ENCODE measurements around the gene NDUFB3.
"Not testable (repeated sequence)": the region's sequence is repeated elsewhere in the genome, so short reads cannot be mapped to it uniquely, and the experiment has no call there.

Gene NDUFB3

GRCh38 chr2:201040867-201041628 is 30.8 kb upstream of the NDUFB3 start:
- no peaks in the 10 kb centered on the region for H3K9me3 ChIP-seq (ENCODE audit: severe bottlenecking)
- H3K4me3 ChIP-seq (ENCODE audit: severe bottlenecking), result no peak overlapping the region
- DNase-seq (ENCODE audit: low spot score) (no peak), ATAC-seq (ENCODE audit: low read depth) (no peak)
- no peak overlapping the region for H3K27ac ChIP-seq (ENCODE audit: poor library complexity, severe bottlenecking)
- peaks cover 12% of the 10 kb centered on the region for H3K36me3 ChIP-seq (ENCODE audit: low read depth)
- H3K4me1 ChIP-seq (ENCODE audit: insufficient read depth, poor library complexity, severe bottlenecking), result no peaks in the 10 kb centered on the region
- no peaks in the 10 kb centered on the region for H3K27me3 ChIP-seq (ENCODE audit: insufficient read depth, poor library complexity, severe bottlenecking)
- TF ChIP-seq CTCF (IDR thresholded peaks at IDR 0.05; ENCODE audit: poor library complexity, severe bottlenecking), result no peak

- not testable (repeated sequence) for DNase-seq (ENCODE audit: low spot score); H3K27ac ChIP-seq (ENCODE audit: poor library complexity, severe bottlenecking)
Observed at GRCh38 chr2:201042451-201042850, 29.4 kb upstream of the NDUFB3 start.

GRCh38 chr2:201043050-201043449 is 28.8 kb upstream of the NDUFB3 start:
- H3K4me3 ChIP-seq (ENCODE audit: severe bottlenecking); ATAC-seq (ENCODE audit: low read depth); DNase-seq (ENCODE audit: low spot score); H3K27ac ChIP-seq (ENCODE audit: poor library complexity, severe bottlenecking); H3K9me3 ChIP-seq (ENCODE audit: severe bottlenecking); H3K27me3 ChIP-seq (ENCODE audit: insufficient read depth, poor library complexity, severe bottlenecking); H3K4me1 ChIP-seq (ENCODE audit: insufficient read depth, poor library complexity, severe bottlenecking): not testable (repeated sequence)
- H3K36me3 ChIP-seq (ENCODE audit: low read depth), result peaks cover 12% of the 10 kb centered on the region

More at GRCh38 chr2:201042451-201042850, 29.4 kb upstream of the NDUFB3 start:
- H3K4me3 ChIP-seq (ENCODE audit: severe bottlenecking); H3K9me3 ChIP-seq (ENCODE audit: severe bottlenecking); H3K27me3 ChIP-seq (ENCODE audit: insufficient read depth, poor library complexity, severe bottlenecking); H3K4me1 ChIP-seq (ENCODE audit: insufficient read depth, poor library complexity, severe bottlenecking); ATAC-seq (ENCODE audit: low read depth): not testable (repeated sequence)
- H3K36me3 ChIP-seq (ENCODE audit: low read depth), result peaks cover 12% of the 10 kb centered on the region

DNA sequence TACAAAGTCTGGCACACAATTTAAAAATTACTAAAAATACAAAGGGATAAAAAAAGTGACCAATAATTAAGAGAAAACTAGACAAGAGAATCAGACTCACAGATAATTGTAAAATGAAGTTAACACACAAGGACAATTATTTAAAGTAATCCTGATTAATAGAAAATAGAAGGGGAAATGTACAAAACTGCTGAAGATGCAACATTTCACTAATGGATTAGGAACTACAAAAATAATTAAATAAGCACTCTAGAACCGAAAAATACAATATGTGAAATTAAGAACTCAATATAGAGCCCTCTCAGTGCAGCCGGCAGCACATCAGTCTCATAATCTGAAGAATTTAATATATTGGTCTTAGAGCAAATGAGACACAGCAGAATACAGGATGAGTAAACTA is 24.9 kb upstream of the NDUFB3 start:
- ATAC-seq (ENCODE audit: low read depth), result no peak
- TF ChIP-seq CTCF (IDR thresholded peaks at IDR 0.05; ENCODE audit: poor library complexity, severe bottlenecking), result no peak
- Histone ChIP-seq H3K4me3 (ENCODE audit: severe bottlenecking) (no peak overlapping the region), H3K36me3 (ENCODE audit: low read depth) (peaks cover 12% of the 10 kb centered on the region), H3K9me3 (ENCODE audit: severe bottlenecking) (no peaks in the 10 kb centered on the region), H3K27me3 (ENCODE audit: insufficient read depth, poor library complexity, severe bottlenecking) (no peaks in the 10 kb centered on the region), H3K27ac (ENCODE audit: poor library complexity, severe bottlenecking) (no peak overlapping the region), H3K4me1 (ENCODE audit: insufficient read depth, poor library complexity, severe bottlenecking) (no peaks in the 10 kb centered on the region)
- DNase-seq (ENCODE audit: low spot score), result no peak

DNA sequence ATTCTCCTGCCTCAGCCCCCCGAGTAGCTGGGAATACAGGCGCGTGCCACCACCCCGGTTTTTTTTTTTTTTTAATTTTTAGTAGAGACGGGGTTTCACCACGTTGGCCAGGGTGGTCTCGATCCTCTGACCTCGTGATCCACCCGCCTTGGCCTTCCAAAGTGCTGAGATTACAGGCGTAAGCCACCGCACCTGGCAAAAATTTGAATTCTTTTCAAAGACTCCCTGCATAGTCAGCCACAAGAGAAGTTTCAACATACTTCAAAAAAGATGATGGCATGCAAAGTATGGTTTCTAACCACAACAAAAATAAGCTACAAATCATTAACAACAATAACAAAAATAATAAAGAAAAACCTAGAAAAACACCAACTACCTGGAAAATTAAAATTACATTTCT is 22.3 kb upstream of the NDUFB3 start:
- Histone ChIP-seq H3K27me3 (ENCODE audit: insufficient read depth, poor library complexity, severe bottlenecking) (no peaks in the 10 kb centered on the region), H3K36me3 (ENCODE audit: low read depth) (peaks cover 7% of the 10 kb centered on the region), H3K27ac (ENCODE audit: poor library complexity, severe bottlenecking) (no peak overlapping the region), H3K4me1 (ENCODE audit: insufficient read depth, poor library complexity, severe bottlenecking) (no peaks in the 10 kb centered on the region), H3K9me3 (ENCODE audit: severe bottlenecking) (no peaks in the 10 kb centered on the region), H3K4me3 (ENCODE audit: severe bottlenecking) (no peak overlapping the region)
- DNase-seq (ENCODE audit: low spot score) (no peak), ATAC-seq (ENCODE audit: low read depth) (no peak)
- no peak for TF ChIP-seq CTCF (IDR thresholded peaks at IDR 0.05; ENCODE audit: poor library complexity, severe bottlenecking)

DNA sequence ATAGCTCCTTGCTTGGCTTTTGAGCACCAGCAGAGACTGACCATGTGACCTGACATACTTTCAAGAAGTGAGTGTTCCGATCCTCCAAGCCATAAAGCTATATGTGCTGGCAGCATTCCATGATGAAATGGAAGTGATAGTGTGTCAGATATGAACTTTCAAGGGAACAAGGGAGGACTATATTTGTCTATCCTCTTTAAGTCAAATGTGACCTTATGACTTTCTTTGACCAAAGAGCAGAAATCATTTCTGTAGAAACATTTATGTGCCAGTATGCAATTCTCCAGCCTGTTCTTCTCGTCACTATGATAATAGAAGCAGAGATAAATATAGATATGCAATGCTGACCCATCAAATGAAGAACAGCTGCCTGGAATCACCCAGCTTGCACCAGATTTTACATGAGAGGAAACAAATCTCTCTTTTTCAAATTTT is 14.7 kb upstream of the NDUFB3 start:
- no peak for ATAC-seq (ENCODE audit: low read depth)
- TF ChIP-seq CTCF (IDR thresholded peaks at IDR 0.05; ENCODE audit: poor library complexity, severe bottlenecking), result no peak
- no peak overlapping the region for H3K4me3 ChIP-seq (ENCODE audit: severe bottlenecking)
- no peaks in the 10 kb centered on the region for H3K27me3 ChIP-seq (ENCODE audit: insufficient read depth, poor library complexity, severe bottlenecking)
- H3K36me3 ChIP-seq (ENCODE audit: low read depth), result no peaks in the 10 kb centered on the region
- H3K9me3 ChIP-seq (ENCODE audit: severe bottlenecking), result no peaks in the 10 kb centered on the region
- no peaks in the 10 kb centered on the region for H3K4me1 ChIP-seq (ENCODE audit: insufficient read depth, poor library complexity, severe bottlenecking)
- no peak for DNase-seq (ENCODE audit: low spot score)
- H3K27ac ChIP-seq (ENCODE audit: poor library complexity, severe bottlenecking), result no peak overlapping the region
